NCI-H345 treated with DMSO at 0.1 percent for 48 hours (cell line): ENCODE results near the gene SYNPR.

Experiments
- DNase-seq: peaks from one replicate; lab custom pipeline; 2025; ENCODE audit not compliant: unreplicated experiment; lab: John Stamatoyannopoulos, UW

Gene SYNPR

GRCh38 chr3:63370094-63370493, 92.0 kb downstream of the SYNPR start:
- DNase-seq: no peak

GRCh38 chr3:63383040-63383439, 104.9 kb downstream of the SYNPR start:
- no peak for DNase-seq

GRCh38 chr3:63384382-63384781, 106.3 kb downstream of the SYNPR start:
- no peak for DNase-seq

- DNase-seq: no peak
These were observed 107.5 kb downstream of the SYNPR start for GRCh38 chr3:63385629-63386028.

- no peak for DNase-seq
These were observed 108.5 kb downstream of the SYNPR start for GRCh38 chr3:63386568-63386967.

GRCh38 chr3:63387568-63387967, 109.5 kb downstream of the SYNPR start:
- DNase-seq: no peak

GRCh38 chr3:63390710-63391230, 112.7 kb downstream of the SYNPR start:
- DNase-seq: no peak

GRCh38 chr3:63395960-63396359, 117.9 kb downstream of the SYNPR start:
- DNase-seq: no peak

- DNase-seq: no peak
These were observed 122.2 kb downstream of the SYNPR start for GRCh38 chr3:63400246-63400860.

GRCh38 chr3:63405882-63406281, 127.8 kb downstream of the SYNPR start:
- no peak for DNase-seq

GRCh38 chr3:63413523-63413922, 135.4 kb downstream of the SYNPR start:
- no peak for DNase-seq

- no peak for DNase-seq
These were observed 136.5 kb downstream of the SYNPR start for GRCh38 chr3:63414607-63415006.

- peak; percentile 22 for DNase-seq
These were observed 151.8 kb downstream of the SYNPR start for GRCh38 chr3:63429905-63430304.

- no peak for DNase-seq
These were observed 152.8 kb downstream of the SYNPR start for GRCh38 chr3:63430875-63431274.

- DNase-seq: no peak
These were observed 159.8 kb downstream of the SYNPR start for GRCh38 chr3:63437858-63438257.

- no peak for DNase-seq
These were observed 160.8 kb downstream of the SYNPR start for GRCh38 chr3:63438826-63439371.

- DNase-seq: no peak
These were observed 163.2 kb downstream of the SYNPR start for GRCh38 chr3:63441262-63441661.

- no peak for DNase-seq
These were observed 164.8 kb downstream of the SYNPR start for GRCh38 chr3:63442918-63443317.

- DNase-seq: no peak
These were observed 171.9 kb downstream of the SYNPR start for GRCh38 chr3:63450023-63450422.

- no peak for DNase-seq
These were observed 172.7 kb downstream of the SYNPR start for GRCh38 chr3:63450634-63451363.

- no peak for DNase-seq
These were observed 178.8 kb downstream of the SYNPR start for GRCh38 chr3:63456901-63457300.

- DNase-seq: no peak
These were observed 180.3 kb downstream of the SYNPR start for GRCh38 chr3:63458405-63458804.
